ENCODE data around the gene LHFPL3. TPM values are rescaled to one million over a fixed set of nuclear protein-coding genes. Genes with fewer than 3 reads are reported as not detected.

Gene LHFPL3
- total and polyA plus RNA-seq, 2 experiments from 2014 or later: 0.24 TPM; not detected in 1

GRCh38 chr7:104442481-104442880 lies 114.1 kb downstream of the LHFPL3 start:
- H3K79me2 ChIP-seq (replicated peaks; ENCODE audit: insufficient read depth): no peaks in the 10 kb centered on the region
- DNase-seq (ENCODE audit: low spot score) (no peak), ATAC-seq (no peak)
- no peaks in the 10 kb centered on the region for H3K36me3 ChIP-seq (ENCODE audit: insufficient read depth)
- Mint-ChIP-seq H3K27ac (no peak overlapping the region), H3K27me3 (ENCODE audit: insufficient read depth, low read depth, poor library complexity) (peaks cover 3% of the 10 kb centered on the region), H3K4me1 (no peaks in the 10 kb centered on the region), H3K9me3 (no peaks in the 10 kb centered on the region), H3K36me3 (ENCODE audit: low read depth) (no peaks in the 10 kb centered on the region), H3K4me3 (no peak overlapping the region)
- H3F3A ChIP-seq (replicated peaks; ENCODE audit: low read depth): no peaks in the 10 kb centered on the region
- no peak overlapping the region for H3K4me2 ChIP-seq
- H2AFZ ChIP-seq: no peak overlapping the region
- H3K9me2 ChIP-seq (ENCODE audit: insufficient read depth): no peaks in the 10 kb centered on the region
- H3K4me1 ChIP-seq (ENCODE audit: insufficient read depth): no peaks in the 10 kb centered on the region
- no peaks in the 10 kb centered on the region for H3K27me3 ChIP-seq (ENCODE audit: insufficient read depth)
- H3K27ac ChIP-seq (ENCODE audit: low read depth): no peak overlapping the region
- H4K20me1 ChIP-seq (replicated peaks; ENCODE audit: insufficient read depth): no peaks in the 10 kb centered on the region
- TF ChIP-seq EZH2 (IDR thresholded peaks at IDR 0.05; ENCODE audit: low read depth, unreplicated experiment): no peak
- TF ChIP-seq ZNF114 (CRISPR knock-in tag; IDR thresholded peaks at IDR 0.05): no peak
- no peak for TF ChIP-seq REST (IDR thresholded peaks at IDR 0.05; ENCODE audit: unreplicated experiment)
- no peak for TF ChIP-seq STAT1 (IDR thresholded peaks at IDR 0.05; ENCODE audit: unreplicated experiment)
- no peak for TF ChIP-seq ZNF462 (CRISPR knock-in tag; IDR thresholded peaks at IDR 0.05)
- TF ChIP-seq POLR2AphosphoS5 (IDR thresholded peaks at IDR 0.05; ENCODE audit: low read depth): no peak
- TF ChIP-seq, protein P1, sequence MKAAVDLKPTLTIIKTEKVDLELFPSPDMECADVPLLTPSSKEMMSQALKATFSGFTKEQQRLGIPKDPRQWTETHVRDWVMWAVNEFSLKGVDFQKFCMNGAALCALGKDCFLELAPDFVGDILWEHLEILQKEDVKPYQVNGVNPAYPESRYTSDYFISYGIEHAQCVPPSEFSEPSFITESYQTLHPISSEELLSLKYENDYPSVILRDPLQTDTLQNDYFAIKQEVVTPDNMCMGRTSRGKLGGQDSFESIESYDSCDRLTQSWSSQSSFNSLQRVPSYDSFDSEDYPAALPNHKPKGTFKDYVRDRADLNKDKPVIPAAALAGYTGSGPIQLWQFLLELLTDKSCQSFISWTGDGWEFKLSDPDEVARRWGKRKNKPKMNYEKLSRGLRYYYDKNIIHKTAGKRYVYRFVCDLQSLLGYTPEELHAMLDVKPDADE (IDR thresholded peaks at IDR 0.05): no peak
- no peak for TF ChIP-seq NANOG (IDR thresholded peaks at IDR 0.05; ENCODE audit: borderline replicate concordance)
- no peak for TF ChIP-seq CREB1 (CRISPR knock-in tag; IDR thresholded peaks at IDR 0.05; ENCODE audit: low read depth)
- no peak for TF ChIP-seq JUNB (IDR thresholded peaks at IDR 0.05; ENCODE audit: unreplicated experiment)
- TF ChIP-seq EZH2phosphoT487 (IDR thresholded peaks at IDR 0.05; ENCODE audit: unreplicated experiment): no peak
- TF ChIP-seq ZNF331 (CRISPR knock-in tag; IDR thresholded peaks at IDR 0.05; ENCODE audit: low read depth): no peak
- no peak for TF ChIP-seq CTCF (conservative IDR thresholded peaks at IDR 0.05; ENCODE audit: low read depth in 2 of 2)
- no peak overlapping the region for H3K4me3 ChIP-seq
